ENCODE measurements around the gene RASGEF1B. TPM values are rescaled to one million over a fixed set of nuclear protein-coding genes. Genes with fewer than 3 reads are reported as not detected.

The RASGEF1B gene
- polyA plus RNA-seq, 6 donors from 2014 or later: 43.9 to 75.9 (median 50.0) TPM

GRCh38 chr4:81453024-81453423, 18.7 kb downstream of the RASGEF1B start:
- no peaks in the 10 kb centered on the region for H3K27me3 Mint-ChIP-seq
- peaks cover 21 to 56% (median 39%) of the 10 kb centered on the region in 3 donors for H3K4me1 Mint-ChIP-seq
- H3K27ac Mint-ChIP-seq: peak overlapping the region in 4 of 6 donors; percentile 1 to 26 (median 26)
- DNase-seq: no peak
- H3K9me3 Mint-ChIP-seq: no peaks in the 10 kb centered on the region
- no peak for ATAC-seq (ENCODE audit: low read depth in 2 of 2)
- H3K4me3 Mint-ChIP-seq: no peak overlapping the region
- H3K36me3 Mint-ChIP-seq: peaks cover 41 to 48% of the 10 kb centered on the region in 2 donors

GRCh38 chr4:81452452-81453006, 19.2 kb downstream of the RASGEF1B start:
- H3K27ac Mint-ChIP-seq: peak overlapping the region in 4 of 6 donors; percentile 1 to 26 (median 25)
- no peaks in the 10 kb centered on the region for H3K9me3 Mint-ChIP-seq
- ATAC-seq (ENCODE audit: low read depth in 2 of 2) (no peak), DNase-seq (no peak)
- peaks cover 21 to 53% (median 36%) of the 10 kb centered on the region in 3 donors for H3K4me1 Mint-ChIP-seq
- peak overlapping the region in 1 of 8 donors; percentile 4 for H3K4me3 Mint-ChIP-seq
- H3K27me3 Mint-ChIP-seq: no peaks in the 10 kb centered on the region
- H3K36me3 Mint-ChIP-seq: peaks cover 42 to 48% of the 10 kb centered on the region in 2 donors

- H3K27ac Mint-ChIP-seq: peak overlapping the region in 1 of 6 donors; percentile 34
- ATAC-seq (ENCODE audit: low read depth in 2 of 2) (no peak), DNase-seq (no peak)
- H3K4me3 Mint-ChIP-seq: no peak overlapping the region
- peaks cover 4 to 31% (median 18%) of the 10 kb centered on the region in 3 donors for H3K4me1 Mint-ChIP-seq
- H3K27me3 Mint-ChIP-seq: no peaks in the 10 kb centered on the region
- peaks cover 41 to 42% of the 10 kb centered on the region in 2 donors for H3K36me3 Mint-ChIP-seq
- no peaks in the 10 kb centered on the region for H3K9me3 Mint-ChIP-seq
Observed at GRCh38 chr4:81449015-81449414, 22.7 kb downstream of the RASGEF1B start.

DNA sequence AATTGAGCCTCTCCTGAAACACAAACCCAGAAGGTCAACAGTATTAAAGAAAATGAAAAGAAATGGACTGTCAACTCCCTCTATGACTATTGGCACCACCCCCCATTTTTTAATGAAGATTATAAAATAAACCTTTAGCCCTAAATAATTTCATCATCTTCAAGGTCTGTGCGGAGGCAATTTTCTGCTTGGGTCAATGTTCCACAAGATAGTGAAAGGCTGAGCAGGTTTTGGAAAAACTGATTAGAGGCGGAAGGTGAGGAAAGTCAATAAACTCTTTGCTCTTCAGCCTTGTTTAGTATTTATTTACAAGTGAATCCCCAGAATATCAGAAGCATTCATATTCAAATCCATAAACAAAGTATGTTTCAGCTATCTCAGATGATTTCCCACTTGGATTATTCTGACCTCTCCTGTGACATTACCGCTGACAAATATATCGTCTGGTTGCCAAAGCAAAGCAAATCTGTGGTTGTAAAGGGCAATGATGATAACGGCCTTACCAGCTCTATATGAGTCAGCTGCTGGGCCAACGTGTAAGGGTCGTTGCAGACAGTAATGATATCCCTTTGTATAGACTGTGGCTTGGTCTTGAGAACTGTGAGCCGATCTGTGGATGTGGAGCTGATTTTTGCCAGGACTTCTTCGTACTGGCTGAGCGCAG, 24.0 kb downstream of the RASGEF1B start:
- DNase-seq (no peak), ATAC-seq (ENCODE audit: low read depth in 2 of 2) (no peak)
- Mint-ChIP-seq H3K27me3 (no peaks in the 10 kb centered on the region), H3K27ac (peak overlapping the region in 3 of 6 donors; percentile 34 to 69 (median 43)), H3K36me3 (peaks cover 39 to 46% of the 10 kb centered on the region in 2 donors), H3K4me3 (no peak overlapping the region), H3K9me3 (no peaks in the 10 kb centered on the region), H3K4me1 (peaks cover under 1 to 18% (median 6%) of the 10 kb centered on the region in 3 donors)

GRCh38 chr4:81446634-81447033, 25.1 kb downstream of the RASGEF1B start:
- H3K36me3 Mint-ChIP-seq: peaks cover 39 to 43% of the 10 kb centered on the region in 2 donors
- peak overlapping the region in 2 of 6 donors; percentile 32 to 44 for H3K27ac Mint-ChIP-seq

DNA sequence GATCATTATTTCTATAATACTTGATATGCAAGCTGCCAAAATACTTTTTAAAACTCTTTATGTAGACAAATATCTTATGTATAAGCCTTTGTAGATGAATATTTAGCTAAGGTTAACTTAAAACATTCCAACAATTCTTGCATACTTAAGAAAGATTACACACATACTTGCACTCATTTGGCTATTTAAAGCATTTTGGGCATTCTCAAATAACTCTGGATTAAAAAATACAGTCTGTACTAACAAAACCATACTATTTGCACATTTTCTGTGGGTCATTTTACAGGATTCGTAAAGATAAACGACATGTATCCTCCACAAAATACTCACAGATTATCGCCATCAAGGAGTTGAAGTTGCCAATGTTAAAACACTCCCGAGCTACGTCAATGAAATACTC, 26.5 kb downstream of the RASGEF1B start:
- no peak for DNase-seq
- H3K4me1 Mint-ChIP-seq: peaks cover 0 to under 1% (median 0%) of the 10 kb centered on the region in 3 donors
- ATAC-seq (ENCODE audit: low read depth in 2 of 2): no peak
- peaks cover 39 to 41% of the 10 kb centered on the region in 2 donors for H3K36me3 Mint-ChIP-seq
- no peaks in the 10 kb centered on the region for H3K9me3 Mint-ChIP-seq
- no peaks in the 10 kb centered on the region for H3K27me3 Mint-ChIP-seq
- H3K27ac Mint-ChIP-seq: no peak overlapping the region
- no peak overlapping the region for H3K4me3 Mint-ChIP-seq

More at GRCh38 chr4:81446634-81447033, 25.1 kb downstream of the RASGEF1B start:
- ATAC-seq (ENCODE audit: low read depth in 2 of 2): no peak
- no peak for DNase-seq
- H3K9me3 Mint-ChIP-seq: no peaks in the 10 kb centered on the region
- H3K27me3 Mint-ChIP-seq: no peaks in the 10 kb centered on the region
- no peak overlapping the region for H3K4me3 Mint-ChIP-seq
- peaks cover 0 to 11% (median 0%) of the 10 kb centered on the region in 3 donors for H3K4me1 Mint-ChIP-seq

GRCh38 chr4:81442484-81443085, 29.1 kb downstream of the RASGEF1B start:
- Mint-ChIP-seq H3K27me3 (no peaks in the 10 kb centered on the region), H3K9me3 (peaks cover 0 to 3% (median 0%) of the 10 kb centered on the region in 7 donors), H3K4me1 (no peaks in the 10 kb centered on the region), H3K4me3 (no peak overlapping the region), H3K27ac (peak overlapping the region in 2 of 6 donors; percentile 28 to 73), H3K36me3 (peaks cover 29 to 47% of the 10 kb centered on the region in 2 donors)
- no peak for DNase-seq
- no peak for ATAC-seq (ENCODE audit: low read depth in 2 of 2)

- Mint-ChIP-seq H3K27me3 (no peaks in the 10 kb centered on the region), H3K27ac (no peak overlapping the region), H3K36me3 (peaks cover 23 to 42% of the 10 kb centered on the region in 2 donors), H3K4me3 (no peak overlapping the region), H3K9me3 (peaks cover 0 to 3% (median 0%) of the 10 kb centered on the region in 7 donors), H3K4me1 (no peaks in the 10 kb centered on the region)
- ATAC-seq (ENCODE audit: low read depth in 2 of 2) (no peak), DNase-seq (no peak)
Observed at GRCh38 chr4:81440949-81441348, 30.8 kb downstream of the RASGEF1B start.

DNA sequence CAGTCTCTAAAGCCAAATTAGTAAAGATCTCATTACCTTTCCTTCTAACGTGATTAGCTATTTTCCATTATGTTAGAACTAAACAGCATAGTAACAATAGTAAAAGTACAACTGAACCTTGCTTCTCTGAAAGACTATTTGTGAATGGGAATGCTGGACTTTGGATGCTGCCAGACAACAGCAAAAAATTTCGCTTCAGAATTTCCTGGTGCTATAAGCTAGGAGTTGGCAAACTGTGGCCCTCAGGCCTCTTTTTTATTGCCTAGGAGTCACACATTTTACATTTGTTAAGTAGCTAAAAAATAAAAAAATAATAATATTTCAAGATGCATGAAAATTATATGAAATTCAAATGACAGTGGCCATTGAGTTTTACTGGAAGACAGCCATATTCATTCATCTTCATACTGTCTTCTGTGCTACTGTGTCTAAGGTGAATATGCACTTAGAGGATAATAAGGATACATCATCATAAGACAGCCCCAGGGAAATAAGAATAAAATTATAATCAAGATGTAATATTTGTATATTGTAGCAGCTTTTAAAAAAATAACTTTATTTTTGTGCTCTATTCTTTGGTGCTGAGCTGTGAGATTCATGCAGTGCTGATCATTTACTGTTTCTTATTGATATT, 34.6 kb downstream of the RASGEF1B start:
- peaks cover 13 to 46% of the 10 kb centered on the region in 2 donors for H3K36me3 Mint-ChIP-seq

GRCh38 chr4:81436096-81436495, 35.6 kb downstream of the RASGEF1B start:
- Mint-ChIP-seq H3K36me3 (peaks cover 16 to 53% of the 10 kb centered on the region in 2 donors), H3K27me3 (no peaks in the 10 kb centered on the region), H3K4me1 (no peaks in the 10 kb centered on the region), H3K9me3 (peaks cover 0 to 3% (median 0%) of the 10 kb centered on the region in 7 donors), H3K4me3 (no peak overlapping the region), H3K27ac (no peak overlapping the region)
- ATAC-seq (ENCODE audit: low read depth in 2 of 2) (no peak), DNase-seq (no peak)

More for the DNA sequence above, 34.6 kb downstream of the RASGEF1B start:
- no peaks in the 10 kb centered on the region for H3K4me1 Mint-ChIP-seq
- no peak overlapping the region for H3K4me3 Mint-ChIP-seq
- H3K27me3 Mint-ChIP-seq: no peaks in the 10 kb centered on the region
- H3K27ac Mint-ChIP-seq: peak overlapping the region in 2 of 6 donors; percentile 9 to 65
- peaks cover 0 to 3% (median 0%) of the 10 kb centered on the region in 7 donors for H3K9me3 Mint-ChIP-seq
- DNase-seq (no peak), ATAC-seq (ENCODE audit: low read depth in 2 of 2) (no peak)

DNA sequence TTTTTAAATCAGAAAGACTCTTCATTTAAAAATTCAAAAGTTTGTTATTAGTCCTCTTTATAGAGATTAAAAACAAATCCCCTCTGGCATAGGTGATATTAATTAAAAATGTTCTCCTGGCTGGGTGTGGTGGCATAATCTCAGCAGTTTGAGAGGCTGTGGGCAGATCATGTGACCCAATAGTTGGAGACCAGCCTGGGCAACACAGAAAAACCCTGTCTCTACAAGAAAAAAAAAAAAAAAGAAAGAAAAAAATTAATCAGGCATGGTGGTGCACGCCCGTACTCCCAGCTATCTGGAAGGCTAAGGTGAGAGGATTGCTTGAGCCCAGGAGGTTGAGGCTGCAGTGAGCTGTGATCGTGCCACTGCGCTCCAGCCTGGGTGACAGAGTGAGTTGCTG, 38.9 kb downstream of the RASGEF1B start:
- no peaks in the 10 kb centered on the region for H3K27me3 Mint-ChIP-seq

GRCh38 chr4:81431971-81432370, 39.7 kb downstream of the RASGEF1B start:
- DNase-seq (no peak), ATAC-seq (ENCODE audit: low read depth in 2 of 2) (no peak)
- Mint-ChIP-seq H3K27ac (peak overlapping the region in 3 of 6 donors; percentile 47 to 50 (median 49)), H3K27me3 (no peaks in the 10 kb centered on the region), H3K36me3 (peaks cover 23 to 49% of the 10 kb centered on the region in 2 donors), H3K4me1 (peaks cover 0 to 5% (median 0%) of the 10 kb centered on the region in 3 donors), H3K9me3 (peaks cover 0 to 4% (median 0%) of the 10 kb centered on the region in 7 donors), H3K4me3 (no peak overlapping the region)

More for the DNA sequence above, 38.9 kb downstream of the RASGEF1B start:
- DNase-seq (no peak), ATAC-seq (ENCODE audit: low read depth in 2 of 2) (no peak)
- Mint-ChIP-seq H3K4me1 (peaks cover 0 to 5% (median 0%) of the 10 kb centered on the region in 3 donors), H3K36me3 (peaks cover 23 to 47% of the 10 kb centered on the region in 2 donors), H3K27ac (peak overlapping the region in 2 of 6 donors; percentile 47 to 50), H3K9me3 (peaks cover 0 to 4% (median 0%) of the 10 kb centered on the region in 7 donors), H3K4me3 (no peak overlapping the region)

DNA sequence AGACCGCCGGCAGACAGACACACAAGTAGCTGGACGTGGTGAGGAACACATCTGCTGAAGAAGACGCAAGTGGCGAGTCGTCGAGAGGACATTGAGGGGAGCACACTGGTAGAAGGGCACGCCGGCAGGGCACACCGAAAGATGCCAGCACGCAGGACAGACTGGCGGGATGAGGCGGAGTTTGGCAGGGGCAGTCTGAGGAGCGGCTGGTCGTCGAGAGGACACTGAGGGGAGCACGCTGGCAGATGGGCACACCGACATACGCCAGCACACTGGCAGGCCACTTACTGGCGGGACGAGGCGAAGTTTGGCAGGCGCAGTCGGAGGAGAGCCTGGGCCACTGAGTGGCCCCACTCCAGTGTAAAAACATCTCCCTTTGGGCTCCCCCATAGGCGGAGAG, 42.1 kb downstream of the RASGEF1B start:
- Mint-ChIP-seq H3K36me3 (peaks cover 37 to 61% of the 10 kb centered on the region in 2 donors), H3K9me3 (peaks cover 0 to 4% (median 0%) of the 10 kb centered on the region in 7 donors), H3K4me1 (peaks cover 0 to 5% (median 0%) of the 10 kb centered on the region in 3 donors), H3K27me3 (no peaks in the 10 kb centered on the region), H3K27ac (peak overlapping the region in 2 of 6 donors; percentile 24 to 69), H3K4me3 (peak overlapping the region in 1 of 8 donors; percentile 21)
- no peak for ATAC-seq (ENCODE audit: low read depth in 2 of 2)
- no peak for DNase-seq
